Measurements from ENCODE around the gene TBC1D5.
"Not testable (repeated sequence)": the region's sequence is repeated elsewhere in the genome, so short reads cannot be mapped to it uniquely, and the experiment has no call there.

TBC1D5 gene

DNA sequence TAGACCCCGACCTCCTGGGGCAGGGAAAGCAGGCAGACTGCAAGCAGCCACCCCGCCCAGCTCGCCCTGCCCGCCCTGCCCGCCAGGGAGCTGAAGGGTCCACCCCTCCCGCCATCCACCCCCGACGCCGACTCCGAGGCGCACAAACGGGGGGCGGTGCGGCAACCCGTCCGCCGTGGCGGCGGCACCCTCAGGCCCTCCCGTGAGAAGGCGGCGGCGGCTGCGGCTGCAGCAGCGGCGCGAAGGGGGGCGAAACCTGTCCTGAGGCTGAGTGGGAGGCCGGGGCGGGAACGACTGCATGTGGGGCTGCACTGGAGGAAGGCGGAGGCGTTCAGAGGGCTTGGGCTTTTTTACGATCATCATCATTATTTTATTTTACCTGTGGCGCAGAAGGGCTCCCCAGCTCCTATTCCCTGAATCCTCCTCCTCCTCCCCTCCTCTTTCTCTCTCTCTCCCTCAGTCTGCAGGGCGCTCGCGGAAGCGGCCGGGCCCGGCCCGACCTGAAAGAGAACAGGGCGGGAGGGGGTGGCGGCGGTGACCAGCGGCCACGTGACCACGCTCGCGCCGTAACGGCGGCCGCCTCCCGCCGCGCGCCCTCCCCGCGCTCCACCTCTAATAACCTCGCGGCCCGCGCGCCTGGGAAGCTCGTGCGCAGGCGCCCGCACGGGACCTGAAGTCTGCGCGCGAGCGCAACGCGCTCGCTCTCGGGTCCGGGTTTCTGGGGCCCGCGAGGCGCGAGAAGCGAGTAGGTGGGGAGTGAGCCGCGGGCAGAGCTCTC lies at the start of gene TBC1D5:
TBC1D5 (minus strand) TSS at position 530 of the 778 bp plus-strand sequence. CDS start 234,061 bp downstream, outside the sequence.
- peak; percentile 97 for DNase-seq

GRCh38 chr3:17783426-17783825 lies 41.0 kb upstream of the TBC1D5 start:
- no peak for DNase-seq

DNA sequence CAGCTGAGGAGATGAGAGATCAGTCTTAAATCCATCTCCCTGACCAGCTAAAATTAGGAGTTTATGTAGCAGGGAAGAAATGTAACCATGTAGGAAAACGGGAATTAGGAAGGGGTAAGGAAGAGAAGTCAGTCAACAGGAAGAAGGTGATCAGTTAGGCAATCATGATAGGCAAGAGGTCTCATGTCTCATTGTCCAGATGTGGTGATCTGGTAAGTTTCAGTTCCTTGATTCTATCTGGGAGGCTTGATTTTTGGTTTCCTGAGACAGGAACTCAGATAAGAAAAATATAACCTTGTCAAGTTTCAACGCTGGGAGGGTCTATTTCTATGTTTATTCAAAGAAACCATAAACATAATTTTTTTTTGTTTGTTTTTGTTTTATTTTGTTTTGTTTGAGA lies 40.3 kb upstream of the TBC1D5 start:
- DNase-seq, result no peak

DNA sequence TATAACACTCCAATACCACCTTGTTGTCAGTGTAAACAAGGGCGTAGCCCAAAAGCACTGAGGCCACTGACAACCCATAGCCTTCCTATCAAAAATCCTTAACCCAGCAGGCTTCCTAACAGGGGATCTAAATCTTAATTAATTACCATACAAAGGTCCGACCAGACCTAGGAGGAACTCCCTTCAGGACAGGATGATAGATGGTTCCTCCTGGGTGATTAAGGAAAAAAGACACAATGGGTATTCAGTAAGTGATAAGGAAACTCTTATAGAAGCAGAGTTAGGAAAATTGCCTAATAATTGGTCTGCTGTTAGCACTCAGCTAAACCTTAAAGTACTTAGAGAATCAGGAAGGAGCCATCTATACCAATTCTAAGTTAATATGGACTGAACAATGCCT lies 37.9 kb upstream of the TBC1D5 start:
- DNase-seq, result not testable (repeated sequence)

DNA sequence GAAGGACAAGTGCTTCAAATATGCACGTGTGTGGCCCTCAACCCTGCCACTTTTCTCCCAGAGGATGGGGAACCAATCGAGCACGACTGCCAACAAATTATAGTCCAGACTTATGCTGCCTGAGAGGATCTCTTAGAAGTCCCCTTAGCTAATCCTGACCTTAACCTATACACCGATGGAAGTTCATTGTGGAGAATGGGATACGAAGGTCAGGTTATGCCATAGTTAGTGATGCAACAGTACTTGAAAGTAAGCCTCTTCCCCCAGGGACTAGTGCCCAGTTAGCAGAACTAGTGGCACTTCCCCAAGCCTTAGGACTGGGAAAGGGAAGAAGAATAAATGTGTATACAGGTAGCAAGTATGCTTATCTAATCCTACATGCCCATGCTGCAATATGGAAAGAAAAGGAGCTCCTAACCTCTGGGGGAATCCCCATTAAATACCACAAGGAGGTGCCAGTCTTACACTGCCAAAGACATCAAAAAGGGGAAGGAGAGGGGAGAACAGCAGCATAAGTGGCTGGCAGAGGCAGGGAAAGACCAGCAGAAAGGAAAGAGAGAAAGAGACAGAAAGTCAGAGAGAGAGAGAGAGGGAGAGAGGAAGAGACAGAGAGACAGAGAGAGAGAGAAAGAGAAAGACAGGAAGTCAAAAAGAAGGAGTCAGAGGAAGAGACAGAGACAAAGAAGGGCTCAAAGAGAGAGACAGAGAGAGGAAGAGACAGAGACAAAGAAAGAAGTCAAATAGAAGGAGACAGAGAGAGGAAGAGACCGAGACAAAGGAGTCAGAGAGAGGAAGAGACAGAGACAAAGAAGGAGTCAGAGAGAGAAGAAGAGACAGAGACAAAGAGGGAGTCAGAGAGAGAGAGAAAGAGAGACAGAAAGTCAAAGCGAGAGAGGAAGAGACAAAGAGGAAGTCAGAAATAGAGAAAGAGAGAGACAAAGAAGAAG lies 37.1 kb upstream of the TBC1D5 start:
- DNase-seq, result not testable (repeated sequence)

GRCh38 chr3:17777326-17777725 lies 34.9 kb upstream of the TBC1D5 start:
- not testable (repeated sequence) for DNase-seq

DNA sequence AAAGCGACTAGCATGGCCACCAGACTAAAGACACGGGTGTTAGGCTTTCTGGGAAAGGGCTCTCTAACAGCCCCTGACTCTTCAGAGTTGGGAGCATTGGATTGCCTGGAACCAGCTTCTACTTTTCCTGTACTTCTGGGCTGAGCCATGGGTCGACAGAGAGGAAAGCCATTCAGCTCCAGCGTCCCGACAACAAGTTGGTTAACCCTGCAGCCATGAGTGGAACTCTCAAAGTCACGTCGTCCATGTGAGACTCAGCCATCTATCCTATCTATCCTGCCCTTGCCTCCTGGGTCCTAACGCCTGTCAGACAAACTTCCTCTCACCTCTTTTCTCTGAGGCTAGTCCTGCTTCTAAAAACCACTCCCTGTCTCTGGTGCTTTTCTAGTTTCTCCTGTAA lies 32.6 kb upstream of the TBC1D5 start:
- DNase-seq, result no peak

DNA sequence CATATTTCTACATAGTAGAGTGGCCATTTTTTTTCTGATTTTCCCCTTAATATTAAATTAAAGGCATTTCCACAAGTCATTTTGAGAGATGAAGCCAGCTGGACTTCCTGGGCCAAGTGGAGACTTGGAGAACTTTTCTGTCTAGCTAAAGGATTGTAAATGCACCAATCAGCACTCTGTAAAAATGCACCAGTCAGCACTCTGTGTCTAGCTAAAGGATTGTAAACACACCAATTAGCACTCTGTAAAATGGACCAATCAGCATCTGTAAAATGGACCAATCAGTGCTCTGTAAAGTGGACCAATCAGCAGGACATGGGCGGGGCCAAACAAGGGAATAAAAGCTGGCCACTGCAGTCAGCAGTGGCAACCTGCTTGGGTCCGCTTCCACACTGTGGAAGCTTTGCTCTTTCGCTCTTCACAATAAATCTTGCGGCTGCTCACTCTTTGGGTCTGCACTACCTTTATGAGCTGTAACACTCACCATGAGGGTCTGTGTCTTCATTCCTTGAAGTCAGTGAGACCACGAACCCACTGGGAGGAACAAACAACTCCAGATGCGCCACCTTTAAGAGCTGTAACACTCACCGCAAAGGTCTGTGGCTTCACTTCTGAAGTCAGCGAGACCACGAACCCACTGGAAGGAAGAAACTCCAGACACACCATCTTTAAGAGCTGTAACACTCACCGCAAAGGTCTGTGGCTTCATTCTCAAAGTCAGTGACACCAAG lies 31.9 kb upstream of the TBC1D5 start:
- DNase-seq, result not testable (repeated sequence)

GRCh38 chr3:17772556-17772955 lies 30.1 kb upstream of the TBC1D5 start:
- DNase-seq, result no peak

- DNase-seq, result no peak
Measured at GRCh38 chr3:17771177-17772017, 29.0 kb upstream of the TBC1D5 start.

DNA sequence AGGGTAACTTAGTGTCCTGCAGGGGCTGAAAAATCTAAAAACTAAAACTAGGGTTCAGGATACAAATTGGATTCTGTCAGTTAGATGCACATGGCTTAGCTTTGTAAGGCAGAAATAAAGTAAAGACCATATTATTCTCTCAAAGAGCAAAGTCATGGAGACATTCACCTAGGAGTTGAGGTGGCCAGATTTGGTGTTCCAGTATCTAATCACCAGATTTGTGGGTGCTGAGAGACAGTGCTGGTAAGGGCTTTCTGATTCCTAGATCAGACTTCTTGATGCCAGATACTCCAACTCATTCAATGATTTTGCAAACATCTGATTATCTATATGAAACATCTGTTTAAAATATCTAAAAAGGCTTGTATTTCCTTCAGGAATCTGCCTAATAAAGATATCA lies 28.3 kb upstream of the TBC1D5 start:
- DNase-seq, result no peak

DNA sequence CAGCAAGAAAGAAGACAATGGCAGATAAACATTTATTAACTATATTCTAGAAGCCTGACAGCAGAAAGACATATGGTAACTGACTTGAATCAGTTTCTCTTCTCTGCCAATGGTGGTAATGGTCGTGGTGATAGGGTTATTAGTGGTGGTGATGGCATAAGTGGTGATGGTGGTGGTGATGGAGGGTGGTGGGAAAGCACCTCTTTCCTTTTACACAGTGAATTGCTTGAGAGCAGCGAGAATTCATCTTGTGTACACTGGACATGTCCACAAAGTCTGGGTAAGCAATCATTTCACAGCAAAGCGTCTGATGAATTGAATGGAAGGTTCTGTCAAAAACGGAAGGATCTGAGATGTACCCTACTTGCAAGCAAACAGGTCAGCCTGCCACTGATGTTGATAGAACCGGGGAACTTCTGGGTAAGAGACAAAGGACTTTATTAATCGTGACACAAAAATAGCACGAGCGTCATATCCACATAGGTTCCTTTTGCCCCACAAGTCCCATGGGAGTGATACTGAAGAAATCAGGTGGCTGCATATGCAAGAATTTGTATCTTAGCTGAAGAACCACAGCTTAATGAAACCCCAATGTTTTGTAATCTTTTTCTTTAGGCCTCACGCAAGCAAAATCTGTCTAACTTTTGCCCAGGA lies 23.5 kb upstream of the TBC1D5 start:
- DNase-seq, result no peak

DNA sequence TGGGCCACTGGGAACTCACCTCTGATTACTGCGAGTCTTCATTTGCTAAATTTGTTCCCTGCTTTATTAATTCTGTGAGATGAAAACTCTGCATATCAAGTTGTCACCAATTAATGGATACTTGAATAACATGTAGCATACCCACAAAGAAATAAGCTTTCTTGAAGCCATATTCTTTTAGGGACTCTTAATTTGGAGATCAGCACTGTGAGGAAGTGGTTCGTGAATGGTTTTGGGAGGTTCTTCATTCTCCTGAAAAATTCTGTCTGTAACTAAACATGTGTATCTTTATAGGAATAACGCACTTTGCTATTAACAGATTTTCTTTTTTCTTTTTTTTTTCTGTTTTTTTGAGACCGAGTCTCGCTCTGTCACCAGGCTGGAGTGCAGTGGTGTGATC lies 19.1 kb upstream of the TBC1D5 start:
- DNase-seq, result no peak

GRCh38 chr3:17759901-17760300 lies 17.5 kb upstream of the TBC1D5 start:
- DNase-seq, result no peak

DNA sequence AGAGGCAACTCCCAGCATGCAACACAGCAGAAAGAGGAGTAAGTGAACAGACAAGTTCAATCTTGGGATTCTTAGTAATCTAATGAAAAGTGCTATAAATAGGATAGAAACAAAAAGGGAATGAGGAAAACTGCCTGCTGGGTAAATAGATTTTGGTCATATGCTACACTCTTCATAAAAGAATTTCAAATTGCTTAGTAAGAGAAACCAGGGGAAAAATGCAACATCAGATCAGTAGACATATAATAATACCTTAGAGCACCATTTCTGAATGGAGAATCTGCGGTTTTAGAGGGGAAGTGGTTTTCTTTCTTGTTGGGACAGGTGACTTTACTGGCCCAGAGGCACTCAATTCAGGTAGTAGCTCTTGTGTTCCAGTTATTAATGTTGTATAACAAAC lies 13.4 kb upstream of the TBC1D5 start:
- DNase-seq, result no peak

DNA sequence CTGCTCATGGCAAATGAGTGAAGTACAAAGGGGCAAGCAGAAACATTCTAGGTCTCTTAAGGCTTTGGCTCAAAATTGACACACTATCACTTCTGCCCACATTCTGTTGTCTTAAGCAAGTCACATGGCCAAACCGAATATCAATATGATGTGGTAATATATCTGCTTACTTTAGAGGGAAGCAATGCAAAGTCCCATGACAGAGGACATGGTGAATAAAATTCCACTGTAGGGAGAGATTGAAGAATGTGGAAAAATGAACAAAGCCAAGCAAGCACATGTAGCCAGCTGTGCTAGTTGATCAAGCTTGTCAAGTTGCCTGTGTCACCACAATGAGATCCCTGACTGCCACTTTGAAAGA lies 11.2 kb upstream of the TBC1D5 start:
- DNase-seq, result no peak

DNA sequence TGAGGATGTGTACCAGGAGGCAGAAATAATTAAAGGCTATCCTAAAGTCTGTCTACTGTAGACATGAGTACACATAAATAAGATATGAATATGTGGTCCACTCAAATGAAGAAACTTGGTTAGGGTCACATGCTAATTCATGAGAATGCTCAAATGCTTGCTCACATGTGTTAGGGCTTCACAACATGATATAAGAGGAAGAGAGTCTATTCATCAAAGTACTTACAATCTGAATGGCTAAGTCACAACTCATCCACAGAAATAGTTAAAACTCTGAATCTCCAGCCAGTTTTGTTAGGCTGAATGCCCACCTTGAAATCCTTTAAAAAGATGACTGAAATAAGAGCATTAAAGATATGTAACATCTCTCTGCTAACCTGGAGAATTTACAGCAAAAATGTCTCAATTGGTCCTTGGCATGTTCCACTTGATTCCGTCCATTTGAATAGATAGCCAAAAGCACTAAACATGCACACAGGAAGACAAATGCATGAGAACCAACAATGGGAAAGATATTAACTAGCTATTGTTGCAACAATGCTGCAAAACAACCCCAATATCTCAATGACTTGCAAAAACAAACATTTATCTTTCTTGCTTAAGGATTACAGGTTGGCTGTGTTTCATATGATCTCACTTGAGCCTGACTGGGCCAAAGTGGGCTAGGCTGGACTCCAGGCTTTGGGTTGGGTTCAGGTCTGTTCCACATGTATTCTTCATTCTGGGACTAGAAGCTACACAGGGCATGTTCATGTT lies 10.6 kb upstream of the TBC1D5 start:
- no peak for DNase-seq

GRCh38 chr3:17752436-17752835 lies 10.0 kb upstream of the TBC1D5 start:
- DNase-seq, result no peak

DNA sequence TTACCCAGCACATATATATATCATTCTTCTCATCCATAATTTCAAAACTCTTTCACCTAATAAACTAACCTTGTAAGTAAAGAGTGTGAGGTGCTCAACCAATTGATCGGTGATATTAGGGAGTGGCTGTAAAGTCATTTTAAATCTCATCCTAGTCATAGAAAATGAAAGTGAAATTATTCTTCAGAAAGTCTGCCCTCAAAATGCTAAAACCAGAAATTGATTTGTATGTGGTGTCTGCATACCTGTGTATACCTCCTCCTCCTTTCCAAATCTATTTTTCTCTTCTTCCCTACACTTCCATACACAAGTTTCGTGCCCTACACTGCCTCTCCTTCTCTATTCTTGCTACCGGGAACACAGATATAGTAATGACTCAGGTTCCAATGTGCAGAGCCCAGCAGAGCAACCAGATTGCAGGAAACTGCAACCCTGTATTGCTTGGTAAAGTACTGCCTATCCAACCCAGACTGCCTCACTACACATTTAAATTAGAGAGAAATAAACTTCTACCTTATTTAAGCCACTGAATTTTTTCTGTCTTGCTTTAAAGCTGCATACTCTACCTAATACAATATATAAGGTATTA lies 7.4 kb upstream of the TBC1D5 start:
- no peak for DNase-seq

DNA sequence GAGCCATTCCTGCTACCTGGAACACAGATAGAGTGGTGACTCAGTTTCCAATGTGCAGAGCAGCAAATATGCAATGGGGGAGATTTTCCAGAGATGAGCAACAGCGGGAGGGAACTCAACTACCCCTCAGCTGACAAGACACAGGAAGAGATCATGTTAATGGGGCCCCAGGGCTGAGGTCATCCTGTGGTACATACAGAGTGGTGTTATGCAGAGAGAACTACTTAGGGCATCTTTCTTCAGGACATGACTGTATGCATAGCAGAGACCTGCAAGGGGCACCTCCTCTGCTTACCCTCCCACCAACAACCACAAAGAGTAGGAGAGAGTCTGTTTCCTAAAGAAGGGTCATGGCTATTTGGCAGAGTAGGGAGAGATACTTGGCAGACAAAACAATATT lies 6.8 kb upstream of the TBC1D5 start:
- DNase-seq, result no peak

DNA sequence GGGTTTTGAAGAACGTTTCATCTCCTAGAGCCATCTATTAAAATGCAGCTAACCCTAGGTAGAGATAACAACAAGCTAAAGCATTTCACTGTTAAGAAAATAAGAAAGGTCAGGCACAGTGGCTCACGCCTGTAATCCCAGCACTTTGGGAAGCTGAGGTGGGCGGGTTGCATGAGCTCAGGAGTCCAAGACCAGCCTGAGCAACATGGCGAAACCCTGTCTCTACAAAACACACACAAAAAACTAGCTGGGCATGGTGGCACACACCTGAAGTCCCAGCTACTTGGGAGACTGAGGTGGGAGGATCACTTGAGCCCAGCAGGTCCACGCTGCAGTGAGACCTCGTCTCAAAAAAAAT lies 5.4 kb upstream of the TBC1D5 start:
- DNase-seq, result no peak

Data from T1000 (cell line).